DOHH2 (cell line): Measurements from ENCODE around the gene IL12RB2.

ENCODE experiments used
- H3F3A ChIP-seq: fragments of 200-600 bp; sonication (generic), shearing (Covaris generic); 2 replicates; pipeline ENCODE4 v1.6.0; 2016; ENCODE audit warnings: antibody characterized with exemption, mild to moderate bottlenecking; ENCODE audit not compliant: control insufficient read depth, insufficient read depth
- H3K27ac ChIP-seq: fragments of 200-600 bp; sonication (generic); 2 replicates; pipeline ENCODE4 v1.5.1; 2014; ENCODE audit warnings: low read depth, mild to moderate bottlenecking, low read length, moderate library complexity
- H3K27me3 ChIP-seq: fragments of 200-600 bp; sonication (generic); 2 replicates; pipeline ENCODE4 v1.6.1; 2014; ENCODE audit warnings: mild to moderate bottlenecking, low read length, mixed read lengths; ENCODE audit not compliant: control insufficient read depth
- H3K36me3 ChIP-seq: fragments of 200-600 bp; sonication (generic); 2 replicates; pipeline ENCODE4 v1.6.1; 2014; ENCODE audit warnings: mild to moderate bottlenecking, low read length, moderate library complexity, mixed read lengths; ENCODE audit not compliant: control insufficient read depth
- H3K4me1 ChIP-seq: fragments of 200-600 bp; sonication (generic); 2 replicates; pipeline ENCODE4 v1.6.1; 2014; ENCODE audit warnings: mild to moderate bottlenecking, low read length, mixed read lengths; ENCODE audit not compliant: control insufficient read depth
- H3K4me2 ChIP-seq: fragments of 200-600 bp; sonication (generic); 2 replicates; pipeline ENCODE4 v1.6.0; 2014; ENCODE audit warnings: mild to moderate bottlenecking, low read length, moderate library complexity
- H3K4me3 ChIP-seq: fragments of 200-600 bp; sonication (generic); 2 replicates; pipeline ENCODE4 v1.5.1; 2014; ENCODE audit warnings: mild to moderate bottlenecking, low read length, mixed read lengths
- H3K79me2 ChIP-seq: fragments of 200-600 bp; sonication (generic); 2 replicates; pipeline ENCODE4 v1.6.1; 2014; ENCODE audit warnings: mild to moderate bottlenecking, low read length, mixed read lengths; ENCODE audit not compliant: control insufficient read depth
- H3K9me2 ChIP-seq: fragments of 200-600 bp; sonication (generic); replicated peaks from 2 replicates; pipeline ENCODE4 v1.6.1; 2014; ENCODE audit warnings: mild to moderate bottlenecking, low read length, mixed read lengths; ENCODE audit not compliant: control insufficient read depth
- H3K9me3 ChIP-seq: fragments of 200-600 bp; sonication (generic); 2 replicates; pipeline ENCODE4 v1.6.1; 2014; ENCODE audit warnings: antibody characterized with exemption, low read length, mixed read lengths; ENCODE audit not compliant: control insufficient read depth, insufficient read depth
- H4K20me1 ChIP-seq: fragments of 200-600 bp; sonication (generic); 2 replicates; pipeline ENCODE4 v1.6.0; 2014; ENCODE audit warnings: low read depth, mild to moderate bottlenecking, antibody characterized with exemption, low read length, moderate library complexity; ENCODE audit not compliant: control insufficient read depth, insufficient read depth
- CTCF ChIP-seq: fragments of 200-600 bp; sonication (generic); IDR thresholded peaks from one replicate; pipeline ENCODE4 v1.5.1; 2014; ENCODE audit warnings: antibody characterized with exemption, mild to moderate bottlenecking, low read depth, low read length; ENCODE audit not compliant: poor library complexity, severe bottlenecking
- EZH2phosphoT487 ChIP-seq: fragments of 200-600 bp; sonication (generic); IDR thresholded peaks from 2 replicates; pipeline ENCODE4 v1.6.1; 2017; ENCODE audit warnings: borderline replicate concordance, mild to moderate bottlenecking, antibody characterized with exemption, low read length, moderate library complexity, mixed read lengths

Gene IL12RB2

GRCh38 chr1:67317803-67318202 is 10.1 kb downstream of the IL12RB2 start:
- no peaks in the 10 kb centered on the region for H4K20me1 ChIP-seq
- peaks cover 32% of the 10 kb centered on the region for H3K27me3 ChIP-seq
- no peaks in the 10 kb centered on the region for H3K36me3 ChIP-seq
- TF ChIP-seq EZH2phosphoT487 = no peak
- TF ChIP-seq CTCF = no peak
- H3K27ac ChIP-seq = no peak overlapping the region
- no peaks in the 10 kb centered on the region for H3F3A ChIP-seq
- H3K4me3 ChIP-seq = no peak overlapping the region
- H3K4me1 ChIP-seq = no peaks in the 10 kb centered on the region
- H3K4me2 ChIP-seq = no peak overlapping the region
- no peaks in the 10 kb centered on the region for H3K9me2 ChIP-seq
- H3K9me3 ChIP-seq = no peaks in the 10 kb centered on the region
- H3K79me2 ChIP-seq = no peaks in the 10 kb centered on the region

GRCh38 chr1:67322442-67322841 is 14.8 kb downstream of the IL12RB2 start:
- Histone ChIP-seq H3K36me3 (no peaks in the 10 kb centered on the region), H3K9me3 (no peaks in the 10 kb centered on the region), H3K27ac (no peak overlapping the region), H3K9me2 (no peaks in the 10 kb centered on the region; the same call in 1 of the 2 replicates), H3K4me2 (no peak overlapping the region), H4K20me1 (no peaks in the 10 kb centered on the region), H3F3A (no peaks in the 10 kb centered on the region), H3K4me3 (no peak overlapping the region), H3K79me2 (no peaks in the 10 kb centered on the region), H3K4me1 (no peaks in the 10 kb centered on the region), H3K27me3 (peaks cover 19% of the 10 kb centered on the region)
- TF ChIP-seq CTCF = no peak
- TF ChIP-seq EZH2phosphoT487 = no peak

- no peak overlapping the region for H3K27ac ChIP-seq
- no peaks in the 10 kb centered on the region for H3K9me3 ChIP-seq
- H3K9me2 ChIP-seq = no peaks in the 10 kb centered on the region; the same call in 1 of the 2 replicates
- no peaks in the 10 kb centered on the region for H3K36me3 ChIP-seq
- H3K4me2 ChIP-seq = no peak overlapping the region
- TF ChIP-seq EZH2phosphoT487 = no peak
- no peak for TF ChIP-seq CTCF
- H3K4me3 ChIP-seq = no peak overlapping the region
- peaks cover 12% of the 10 kb centered on the region; the same call in 1 of the 2 replicates for H3K27me3 ChIP-seq
- H4K20me1 ChIP-seq = no peaks in the 10 kb centered on the region
- no peaks in the 10 kb centered on the region for H3F3A ChIP-seq
- no peaks in the 10 kb centered on the region for H3K79me2 ChIP-seq
- H3K4me1 ChIP-seq = no peaks in the 10 kb centered on the region
Observed at GRCh38 chr1:67323087-67323486, 15.4 kb downstream of the IL12RB2 start.

DNA sequence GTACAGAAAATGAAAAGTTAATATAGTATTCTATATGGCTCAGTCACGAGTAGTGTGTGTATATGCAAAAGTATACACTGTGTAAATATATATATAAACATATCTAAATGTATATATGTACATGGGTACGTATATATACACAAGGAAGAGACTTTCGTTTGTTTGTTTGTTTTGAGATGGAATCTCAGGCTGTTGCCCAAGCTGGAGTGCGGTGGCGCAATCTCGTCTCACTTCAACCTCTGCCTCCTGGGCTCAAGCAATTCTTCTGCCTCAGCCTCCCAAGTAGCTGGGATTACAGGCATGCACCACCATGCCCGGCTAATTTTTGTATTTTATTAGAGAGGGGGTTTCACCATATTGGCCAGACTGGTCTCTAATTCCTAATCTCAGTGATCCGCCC is 16.4 kb downstream of the IL12RB2 start:
- H4K20me1 ChIP-seq = no peaks in the 10 kb centered on the region
- H3K4me2 ChIP-seq = no peak overlapping the region
- no peaks in the 10 kb centered on the region for H3K9me3 ChIP-seq
- no peaks in the 10 kb centered on the region for H3K79me2 ChIP-seq
- H3K9me2 ChIP-seq = no peaks in the 10 kb centered on the region; the same call in 1 of the 2 replicates
- peaks cover 14% of the 10 kb centered on the region for H3K27me3 ChIP-seq
- H3K4me1 ChIP-seq = no peaks in the 10 kb centered on the region
- H3F3A ChIP-seq = no peaks in the 10 kb centered on the region
- H3K4me3 ChIP-seq = no peak overlapping the region
- H3K36me3 ChIP-seq = no peaks in the 10 kb centered on the region
- no peak overlapping the region for H3K27ac ChIP-seq
- no peak for TF ChIP-seq EZH2phosphoT487
- no peak for TF ChIP-seq CTCF
